MM.1S (cell line): Measurements from ENCODE around the gene SETD1A.

Experiments
- DNase-seq: peaks from one replicate; pipeline ENCODE4 v3.0.0-alpha.2; 2015
- H2AFZ ChIP-seq: fragments of 300-600 bp; sonication (generic); 2 replicates; pipeline ENCODE4 v1.6.0; 2016; ENCODE audit warnings: antibody characterized with exemption, low read length
- H3F3A ChIP-seq: fragments of 300-600 bp; sonication (generic); 2 replicates; pipeline ENCODE4 v1.6.1; 2016; ENCODE audit warnings: mild to moderate bottlenecking, antibody characterized with exemption, low read length, moderate library complexity, mixed read lengths; ENCODE audit not compliant: insufficient read depth
- H3K27ac ChIP-seq: fragments of 300-600 bp; sonication (generic); 2 replicates; pipeline ENCODE4 v1.5.1; 2016; ENCODE audit warnings: mild to moderate bottlenecking, low read length
- H3K27me3 ChIP-seq: fragments of 300-600 bp; sonication (generic); replicated peaks from 2 replicates; pipeline ENCODE4 v1.6.0; 2016; ENCODE audit warnings: low read length; ENCODE audit not compliant: insufficient read depth
- H3K36me3 ChIP-seq: fragments of 300-600 bp; sonication (generic); replicated peaks from 2 replicates; pipeline ENCODE4 v1.6.1; 2016; ENCODE audit warnings: mild to moderate bottlenecking, low read length, mixed read lengths; ENCODE audit not compliant: insufficient read depth
- H3K4me1 ChIP-seq: fragments of 300-600 bp; sonication (generic); 2 replicates; pipeline ENCODE4 v1.6.1; 2016; ENCODE audit warnings: low read length, mixed read lengths
- H3K4me2 ChIP-seq: fragments of 300-600 bp; sonication (generic); 2 replicates; pipeline ENCODE4 v1.6.0; 2016; ENCODE audit warnings: low read depth, low read length
- H3K4me3 ChIP-seq: fragments of 300-600 bp; sonication (generic); 2 replicates; pipeline ENCODE4 v1.5.1; 2016; ENCODE audit warnings: low read length, mixed read lengths
- H3K79me2 ChIP-seq: fragments of 300-600 bp; sonication (generic); 2 replicates; pipeline ENCODE4 v1.6.1; 2016; ENCODE audit warnings: mixed run types, low read length, mixed read lengths
- H3K9ac ChIP-seq: fragments of 300-600 bp; sonication (generic); 2 replicates; pipeline ENCODE4 v1.6.1; 2016; ENCODE audit warnings: low read length, mixed read lengths
- H3K9me2 ChIP-seq: fragments of 300-600 bp; sonication (generic); replicated peaks from 2 replicates; pipeline ENCODE4 v1.6.1; 2016; ENCODE audit warnings: mild to moderate bottlenecking, low read length, mixed read lengths; ENCODE audit not compliant: insufficient read depth
- H3K9me3 ChIP-seq: fragments of 300-600 bp; sonication (generic); replicated peaks from 2 replicates; pipeline ENCODE4 v1.6.1; 2016; ENCODE audit warnings: mild to moderate bottlenecking, low read length, mixed read lengths; ENCODE audit not compliant: insufficient read depth
- H4K20me1 ChIP-seq: fragments of 300-600 bp; sonication (generic); 2 replicates; pipeline ENCODE4 v1.6.1; 2016; ENCODE audit warnings: mild to moderate bottlenecking, low read length, moderate library complexity, mixed read lengths; ENCODE audit not compliant: insufficient read depth
- EZH2 ChIP-seq: fragments of 300-600 bp; sonication (generic); optimal IDR thresholded peaks from 2 replicates; pipeline ENCODE3; 2017; ENCODE audit warnings: low read depth, mild to moderate bottlenecking, antibody characterized with exemption, low read length, mixed read lengths
- EZH2phosphoT487 ChIP-seq: fragments of 300-600 bp; sonication (generic); IDR thresholded peaks from 2 replicates; pipeline ENCODE4 v1.6.1; 2018; ENCODE audit warnings: antibody characterized with exemption, low read length
- TF ChIP-seq, protein P1 (sequence below): fragments of 300-600 bp; sonication (generic); IDR thresholded peaks from 2 replicates; pipeline ENCODE4 v1.5.1; 2016; ENCODE audit warnings: antibody characterized with exemption, low read length, mixed read lengths

Gene SETD1A

DNA sequence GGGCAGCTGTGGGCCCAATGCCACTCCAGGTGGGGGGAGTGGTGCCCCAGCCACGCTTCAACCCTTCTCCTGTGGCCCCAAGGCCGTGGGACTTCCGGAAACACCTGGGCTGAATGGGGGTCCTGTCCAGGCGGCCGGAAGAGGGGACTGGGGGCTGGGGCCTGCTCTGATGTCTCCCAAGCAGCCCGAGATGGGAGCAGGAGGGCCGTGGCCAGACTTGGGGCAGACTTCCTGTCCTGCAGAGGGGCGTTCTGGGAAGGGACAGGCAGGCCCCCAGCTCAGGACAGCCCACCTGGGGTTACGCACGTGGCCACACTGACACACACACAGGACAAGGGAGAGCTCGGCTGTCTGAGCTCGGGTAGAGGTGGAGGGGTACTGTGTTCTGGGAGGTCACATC, 32.6 kb downstream of the SETD1A start:
- Histone ChIP-seq H3K9me3 (no peaks in the 10 kb centered on the region), H2AFZ (no peak overlapping the region), H3K79me2 (no peaks in the 10 kb centered on the region), H3K27ac (no peak overlapping the region), H3K36me3 (no peaks in the 10 kb centered on the region), H3K4me2 (no peak overlapping the region), H4K20me1 (no peaks in the 10 kb centered on the region), H3K4me1 (no peaks in the 10 kb centered on the region), H3K4me3 (no peak overlapping the region), H3K9me2 (no peaks in the 10 kb centered on the region), H3F3A (no peaks in the 10 kb centered on the region), H3K27me3 (no peaks in the 10 kb centered on the region), H3K9ac (no peak overlapping the region)
- TF ChIP-seq EZH2phosphoT487: no peak
- TF ChIP-seq EZH2: no peak
- TF ChIP-seq, protein P1, sequence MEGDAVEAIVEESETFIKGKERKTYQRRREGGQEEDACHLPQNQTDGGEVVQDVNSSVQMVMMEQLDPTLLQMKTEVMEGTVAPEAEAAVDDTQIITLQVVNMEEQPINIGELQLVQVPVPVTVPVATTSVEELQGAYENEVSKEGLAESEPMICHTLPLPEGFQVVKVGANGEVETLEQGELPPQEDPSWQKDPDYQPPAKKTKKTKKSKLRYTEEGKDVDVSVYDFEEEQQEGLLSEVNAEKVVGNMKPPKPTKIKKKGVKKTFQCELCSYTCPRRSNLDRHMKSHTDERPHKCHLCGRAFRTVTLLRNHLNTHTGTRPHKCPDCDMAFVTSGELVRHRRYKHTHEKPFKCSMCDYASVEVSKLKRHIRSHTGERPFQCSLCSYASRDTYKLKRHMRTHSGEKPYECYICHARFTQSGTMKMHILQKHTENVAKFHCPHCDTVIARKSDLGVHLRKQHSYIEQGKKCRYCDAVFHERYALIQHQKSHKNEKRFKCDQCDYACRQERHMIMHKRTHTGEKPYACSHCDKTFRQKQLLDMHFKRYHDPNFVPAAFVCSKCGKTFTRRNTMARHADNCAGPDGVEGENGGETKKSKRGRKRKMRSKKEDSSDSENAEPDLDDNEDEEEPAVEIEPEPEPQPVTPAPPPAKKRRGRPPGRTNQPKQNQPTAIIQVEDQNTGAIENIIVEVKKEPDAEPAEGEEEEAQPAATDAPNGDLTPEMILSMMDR: no peak
- no peak for DNase-seq

DNA sequence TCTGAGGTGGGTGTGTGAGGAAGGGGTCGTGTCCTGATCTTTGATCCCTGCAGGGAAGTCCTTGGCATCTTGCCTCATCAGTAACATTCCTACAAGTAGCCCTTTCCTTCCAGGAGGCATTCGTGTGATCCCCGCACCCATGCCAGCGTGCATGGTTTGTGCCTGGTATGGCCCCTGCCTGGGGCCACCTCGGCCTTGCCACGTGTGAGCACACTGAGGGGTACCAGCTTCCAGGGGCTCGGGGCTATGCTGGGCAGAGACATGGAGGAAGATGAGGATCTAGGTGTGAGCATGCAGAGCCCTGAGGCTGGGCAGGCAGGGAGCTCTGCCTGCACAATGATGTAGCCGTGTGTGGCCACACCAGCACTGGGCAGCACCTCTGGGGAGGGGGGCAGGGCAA, 33.5 kb downstream of the SETD1A start:
- DNase-seq: no peak
- no peaks in the 10 kb centered on the region for H3K4me1 ChIP-seq
- peaks cover 4% of the 10 kb centered on the region; the same call in 1 of the 2 replicates for H3K27me3 ChIP-seq
- no peaks in the 10 kb centered on the region for H3K79me2 ChIP-seq
- no peak overlapping the region for H3K4me3 ChIP-seq
- TF ChIP-seq, protein P1: no peak
- no peak for TF ChIP-seq EZH2
- TF ChIP-seq EZH2phosphoT487: no peak
- H3K9me2 ChIP-seq: no peaks in the 10 kb centered on the region
- no peaks in the 10 kb centered on the region for H4K20me1 ChIP-seq
- no peaks in the 10 kb centered on the region for H3K36me3 ChIP-seq
- H3K9ac ChIP-seq: no peak overlapping the region
- no peak overlapping the region for H3K27ac ChIP-seq
- H3K4me2 ChIP-seq: no peak overlapping the region
- no peak overlapping the region for H2AFZ ChIP-seq
- no peaks in the 10 kb centered on the region for H3F3A ChIP-seq
- no peaks in the 10 kb centered on the region for H3K9me3 ChIP-seq

DNA sequence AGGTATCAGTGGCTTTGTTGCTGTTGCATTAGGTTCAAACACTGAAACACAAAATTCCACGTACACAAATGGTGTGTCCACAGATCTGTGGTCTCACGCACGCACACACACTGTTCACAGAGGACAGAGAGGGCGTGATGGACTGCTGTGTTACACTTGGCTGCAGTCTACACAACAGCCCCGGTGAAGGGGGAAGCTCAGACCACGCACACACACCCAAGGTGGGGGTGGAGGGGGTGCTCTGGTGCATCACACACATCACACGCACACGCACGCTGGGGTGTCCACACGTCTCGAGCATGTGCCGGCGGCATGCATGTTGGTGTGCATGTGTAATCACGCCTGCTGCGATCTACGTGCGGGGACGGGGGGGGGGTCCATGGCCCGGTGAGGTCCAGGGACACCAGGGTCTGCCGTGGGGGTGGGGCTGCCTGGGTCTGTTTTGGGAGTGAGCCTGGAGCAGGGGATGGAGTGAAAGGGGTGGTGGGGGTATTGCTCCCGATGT, 34.8 kb downstream of the SETD1A start:
- no peak overlapping the region for H3K27ac ChIP-seq
- H3F3A ChIP-seq: no peaks in the 10 kb centered on the region

More for the DNA sequence above, 34.8 kb downstream of the SETD1A start:
- Histone ChIP-seq H3K79me2 (no peaks in the 10 kb centered on the region), H3K9me2 (no peaks in the 10 kb centered on the region), H3K4me2 (no peak overlapping the region), H3K36me3 (no peaks in the 10 kb centered on the region), H3K9me3 (no peaks in the 10 kb centered on the region), H3K4me3 (no peak overlapping the region), H4K20me1 (no peaks in the 10 kb centered on the region), H3K27me3 (peaks cover 13% of the 10 kb centered on the region), H3K9ac (no peak overlapping the region), H2AFZ (no peak overlapping the region), H3K4me1 (peaks cover 7% of the 10 kb centered on the region; the same call in 1 of the 2 replicates)
- DNase-seq: no peak
- TF ChIP-seq EZH2phosphoT487: no peak
- no peak for TF ChIP-seq EZH2
- TF ChIP-seq, protein P1: no peak
